HG03457 (cell line): ENCODE results near the gene LRRTM3.

ENCODE experiments used
- ATAC-seq: cut with Tn5 transposase; IDR thresholded peaks from one replicate; pipeline ENCODE4 v1.9.1; 2021; ENCODE audit warnings: moderate number of reproducible peaks; ENCODE audit not compliant: unreplicated experiment

The LRRTM3 gene

DNA sequence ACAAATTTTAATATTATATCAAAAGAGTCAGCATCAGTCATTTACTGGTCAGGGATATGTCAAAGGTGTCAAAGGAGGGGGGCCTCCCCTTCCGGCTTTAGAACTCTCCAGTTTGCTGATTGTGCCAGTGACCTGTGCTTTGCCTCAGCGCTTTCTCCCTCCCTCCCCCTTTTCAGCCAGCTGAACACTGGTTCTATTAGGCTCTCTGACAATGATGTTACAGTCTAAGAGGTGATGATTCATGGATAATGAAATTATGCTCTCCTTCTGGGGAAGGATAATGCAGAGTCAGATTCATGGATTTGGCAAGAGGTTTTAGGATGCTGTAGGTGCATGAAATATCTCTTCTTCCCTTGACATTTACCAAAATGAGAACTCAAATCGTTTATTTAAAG lies 6.1 kb downstream of the LRRTM3 start:
- ATAC-seq = no peak

DNA sequence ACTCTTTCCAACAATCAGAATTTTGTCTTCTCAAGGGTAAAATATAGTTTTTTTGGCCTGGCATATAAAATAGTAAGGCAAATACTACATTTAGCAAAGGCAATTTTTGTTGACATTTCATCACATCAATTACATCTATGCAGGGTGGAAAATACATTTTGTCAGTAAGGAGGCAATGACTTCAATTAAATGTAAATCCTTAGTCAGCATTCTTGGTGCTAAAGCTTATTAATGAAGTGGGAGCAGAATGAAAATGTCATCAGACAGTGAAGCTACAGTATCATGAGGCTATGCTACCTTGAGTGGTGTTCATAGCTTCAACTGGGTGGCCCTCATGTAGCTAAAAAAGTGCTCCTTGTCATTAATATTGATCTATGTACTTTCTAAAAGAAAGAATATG lies 8.9 kb downstream of the LRRTM3 start:
- ATAC-seq = no peak

DNA sequence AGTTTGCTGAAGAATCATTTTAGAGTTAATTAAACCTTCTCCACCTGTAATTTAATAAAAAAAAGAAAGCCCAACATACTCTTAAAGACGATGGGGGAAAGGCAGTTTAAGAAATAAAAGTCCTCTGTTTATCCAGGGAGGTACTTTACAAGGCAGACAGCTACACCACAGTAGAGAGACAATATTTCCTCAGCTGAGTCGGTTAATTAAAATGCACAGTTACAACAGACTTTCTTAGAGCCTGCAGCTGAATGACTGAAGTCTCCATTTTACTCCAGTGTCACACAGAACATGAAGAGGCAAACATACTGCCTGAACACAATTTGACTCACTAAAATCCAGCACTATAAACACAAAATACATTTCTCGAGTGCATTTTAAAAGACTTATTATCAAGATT lies 15.1 kb downstream of the LRRTM3 start:
- no peak for ATAC-seq

DNA sequence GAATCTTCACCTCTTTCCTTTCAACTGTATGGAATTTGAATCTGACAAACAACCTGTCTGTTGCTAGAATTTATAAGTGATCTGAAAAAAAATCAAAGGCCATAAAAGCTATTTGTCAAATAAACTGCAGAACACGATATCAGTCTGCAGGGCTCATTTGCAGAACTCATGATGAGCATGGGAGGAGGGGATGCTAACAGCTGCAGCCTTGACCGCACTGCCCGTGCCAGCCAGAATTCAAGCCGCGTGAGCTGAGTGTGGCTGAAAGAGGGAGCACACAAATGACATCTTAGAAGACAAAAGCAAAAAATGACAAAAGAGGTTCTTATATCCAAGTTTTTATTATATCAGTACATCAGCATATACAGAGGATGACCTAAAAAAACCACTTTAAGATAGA lies 15.7 kb downstream of the LRRTM3 start:
- no peak for ATAC-seq

DNA sequence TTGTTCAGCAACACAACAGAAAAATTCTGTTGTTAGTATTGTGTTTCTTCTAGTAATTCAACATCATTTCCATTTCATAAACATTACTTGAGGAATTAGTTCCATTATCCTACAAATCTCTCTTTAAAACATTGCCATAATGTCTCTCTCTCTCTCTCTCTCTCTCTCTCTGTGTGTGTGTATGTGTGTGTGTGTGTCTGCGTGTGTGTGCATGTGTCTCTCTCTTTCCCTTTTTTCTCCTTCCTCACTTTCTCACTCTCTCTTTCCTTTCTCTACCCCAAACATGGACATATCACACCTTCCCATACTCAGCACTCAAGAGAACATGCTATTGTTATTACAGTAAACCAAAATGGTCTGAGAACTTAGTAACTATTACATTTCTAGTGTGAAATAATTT lies 16.6 kb downstream of the LRRTM3 start:
- no peak for ATAC-seq

DNA sequence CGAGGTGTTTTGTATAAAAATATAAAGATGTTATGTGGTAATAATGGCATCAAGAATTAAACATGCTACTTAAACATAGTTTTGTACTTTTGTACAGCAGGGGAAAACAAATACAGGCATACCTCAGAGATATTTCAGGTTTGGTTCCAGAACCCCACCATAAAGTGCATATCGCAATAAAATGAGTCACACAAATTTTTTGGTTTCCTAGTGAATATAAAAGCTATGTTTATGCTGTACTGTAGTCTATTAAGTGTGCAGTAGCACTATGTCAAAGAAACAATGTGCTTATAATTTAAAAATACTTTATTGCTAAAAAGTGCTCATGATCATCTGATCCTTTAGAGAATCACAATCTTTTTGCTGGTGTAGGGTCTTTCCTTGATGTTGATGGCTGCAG lies 17.8 kb downstream of the LRRTM3 start:
- no peak for ATAC-seq

DNA sequence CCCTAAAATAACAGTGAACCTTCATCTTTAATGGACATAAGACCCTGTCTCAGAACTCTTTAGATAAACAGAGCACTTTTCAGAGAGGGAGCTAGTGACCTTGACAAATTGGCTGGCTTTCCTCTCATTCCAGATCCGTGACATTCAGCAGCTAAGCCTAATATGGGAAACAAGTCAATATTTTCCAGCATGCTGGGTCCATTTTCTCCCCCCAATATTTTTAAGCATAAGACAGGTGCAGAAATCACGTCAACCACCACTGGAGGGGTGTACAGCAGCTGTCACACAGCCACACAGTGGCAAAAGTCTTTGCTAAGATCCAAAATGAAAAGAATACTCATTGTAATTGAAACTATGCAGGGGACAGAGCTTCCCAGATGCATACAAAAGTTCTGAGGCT lies 26.1 kb downstream of the LRRTM3 start:
- no peak for ATAC-seq

DNA sequence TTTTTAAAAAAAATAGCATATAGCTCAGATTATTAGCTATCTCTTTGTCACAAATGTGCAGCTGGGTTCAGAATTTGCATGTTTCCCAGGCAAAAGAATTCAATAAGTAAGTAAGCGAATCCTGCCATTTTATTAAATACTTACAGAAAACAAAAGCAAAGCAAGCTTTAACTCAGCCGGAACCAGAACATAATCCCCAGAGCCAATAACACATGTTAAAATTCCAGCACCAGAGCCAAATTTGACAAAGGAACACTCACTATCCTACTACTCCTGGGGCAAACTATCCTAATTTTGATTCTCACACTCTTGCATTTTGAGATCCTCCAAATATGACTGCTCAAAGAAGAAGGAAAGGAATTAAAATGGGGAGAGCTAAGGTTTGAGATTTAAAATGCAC lies 32.6 kb downstream of the LRRTM3 start:
- no peak for ATAC-seq

DNA sequence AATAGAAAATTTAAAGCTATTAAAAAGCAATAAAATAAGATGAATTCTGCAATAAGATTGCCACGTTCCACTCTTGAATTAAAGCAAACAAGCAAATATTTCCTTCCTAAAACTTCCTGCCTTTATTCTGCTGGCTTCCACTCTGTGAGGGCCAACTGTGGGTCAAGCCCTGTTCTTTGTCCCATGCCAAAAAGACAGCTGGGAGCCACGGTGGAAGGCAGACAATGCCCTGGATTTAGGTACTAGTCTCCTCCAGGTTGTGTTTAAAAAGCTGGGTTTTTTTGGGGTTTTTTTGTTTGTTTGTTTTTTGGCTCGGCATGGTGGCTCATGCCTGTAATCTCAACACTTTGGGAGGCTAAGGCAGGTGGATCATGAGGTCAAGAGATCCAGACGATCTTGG lies 39.1 kb downstream of the LRRTM3 start:
- ATAC-seq = no peak

DNA sequence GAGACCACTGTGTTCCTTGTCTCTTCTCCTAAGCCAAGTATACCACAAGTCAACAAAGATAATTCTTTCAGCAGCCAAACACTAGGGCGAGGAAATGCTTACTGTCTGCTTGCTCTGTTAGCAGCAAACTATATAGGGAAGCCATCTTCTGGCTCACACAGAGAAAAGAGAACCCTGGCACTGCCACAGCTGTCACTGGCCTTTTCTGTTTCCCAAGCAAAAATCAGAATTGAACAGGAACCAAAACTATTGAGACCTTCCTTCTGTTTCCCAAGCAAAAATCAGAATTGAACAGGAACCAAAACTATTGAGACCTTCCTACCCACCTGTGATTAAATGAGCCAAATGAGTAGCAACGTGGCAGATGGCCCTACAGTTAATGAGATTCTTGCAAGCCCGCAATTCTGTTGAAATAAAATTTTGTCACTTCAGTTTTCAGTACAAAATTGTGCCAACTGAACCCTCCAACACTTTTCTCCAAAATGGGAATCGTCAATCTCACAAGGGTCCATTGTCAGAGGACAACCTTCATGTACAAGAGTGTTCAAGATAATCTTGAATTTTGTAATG lies 54.5 kb downstream of the LRRTM3 start:
- no peak for ATAC-seq

DNA sequence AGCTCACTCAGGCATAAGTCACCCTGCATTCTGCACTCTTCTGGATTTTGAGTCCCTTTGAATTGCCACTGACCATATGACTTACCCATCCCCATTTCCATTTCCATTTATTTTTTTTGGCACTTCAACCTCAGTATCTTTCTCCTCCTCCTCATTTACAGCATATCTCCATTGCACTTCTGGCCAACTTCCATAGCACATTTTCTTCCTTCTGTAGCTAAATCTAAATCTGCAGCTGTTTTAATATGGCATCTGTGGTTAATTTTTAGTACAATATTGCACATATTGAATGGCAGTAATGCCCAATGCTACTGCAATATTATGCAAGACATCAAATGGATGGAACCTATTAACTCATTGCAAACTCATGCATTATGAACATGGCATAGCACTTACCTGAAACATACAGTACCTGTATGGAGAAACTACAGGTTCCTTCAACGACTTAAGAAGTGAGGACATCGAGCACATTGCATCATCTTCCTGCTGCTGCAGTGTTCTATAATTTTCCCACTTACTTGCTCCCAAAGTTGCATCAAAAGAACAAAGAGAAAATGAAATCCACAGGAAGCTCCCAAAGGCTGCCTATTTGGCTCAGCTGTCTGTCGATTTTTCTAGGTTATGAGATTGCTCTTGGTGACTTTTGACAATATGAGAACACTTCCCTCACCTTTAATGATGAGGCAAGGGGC lies 55.7 kb downstream of the LRRTM3 start:
- no peak for ATAC-seq

DNA sequence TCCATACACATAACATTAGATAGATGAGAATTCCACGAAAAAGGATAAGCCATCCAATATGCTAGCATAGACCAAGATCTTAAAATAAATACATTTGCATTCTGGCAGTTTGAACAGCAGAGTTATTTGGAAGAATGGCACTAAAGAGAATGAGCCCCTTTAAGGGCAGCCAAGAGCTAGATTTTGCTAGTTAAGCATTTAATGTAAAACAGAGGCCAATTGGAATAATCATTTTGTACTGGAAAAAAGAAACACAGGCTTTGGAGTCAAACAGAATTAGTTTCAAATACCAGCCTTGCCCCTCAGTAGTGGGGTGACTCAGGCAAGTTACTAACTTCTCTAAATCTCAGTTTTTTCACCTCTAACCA lies 56.2 kb downstream of the LRRTM3 start:
- no peak for ATAC-seq

DNA sequence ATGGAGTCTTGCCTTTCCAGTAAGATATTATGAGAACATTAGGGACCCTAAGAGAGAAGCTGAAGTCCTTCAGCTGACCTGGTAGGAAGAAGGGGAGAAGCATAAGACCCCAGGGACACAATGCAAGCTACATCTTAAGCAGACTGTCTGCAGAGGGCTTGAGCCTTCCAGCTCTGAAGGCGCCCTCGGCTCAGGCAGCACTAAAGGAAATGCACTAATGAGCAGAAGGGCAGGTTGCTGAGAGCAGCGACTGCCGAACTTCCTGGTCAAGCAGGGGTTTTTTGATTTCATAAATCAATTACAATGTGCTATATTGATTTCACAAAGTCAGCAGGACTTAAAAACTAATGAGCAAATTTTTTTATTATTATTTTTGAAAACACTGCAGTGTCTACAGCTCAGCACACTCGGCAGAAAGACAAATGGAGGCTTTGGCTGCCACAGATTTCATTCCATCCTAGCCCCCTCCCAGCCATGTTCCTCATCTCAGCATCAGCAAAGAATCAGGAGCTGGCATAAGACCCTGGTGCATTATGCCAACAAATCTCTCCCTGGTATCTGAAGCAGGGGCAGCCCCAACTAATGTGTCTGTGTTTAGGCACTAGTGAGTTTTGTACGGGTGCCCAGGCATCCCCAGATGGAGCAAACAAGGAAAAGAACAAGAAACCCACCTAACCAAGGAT lies 57.1 kb downstream of the LRRTM3 start:
- ATAC-seq = no peak

DNA sequence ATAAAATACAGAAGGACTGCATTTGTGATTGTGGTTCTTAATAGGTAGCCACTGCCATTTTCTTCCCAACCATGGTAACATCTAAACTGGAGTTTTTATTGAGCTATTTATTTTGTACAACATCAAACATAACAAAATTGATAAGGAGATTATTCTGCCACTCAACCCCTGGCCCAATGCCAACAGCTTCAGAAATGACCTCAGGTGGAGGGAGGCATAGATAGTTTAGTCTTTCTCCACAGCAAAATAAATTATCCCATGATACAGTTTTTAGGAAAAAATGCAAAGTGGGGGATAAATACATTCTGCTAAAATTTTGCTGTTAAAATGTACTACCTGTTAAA lies 57.6 kb downstream of the LRRTM3 start:
- no peak for ATAC-seq

DNA sequence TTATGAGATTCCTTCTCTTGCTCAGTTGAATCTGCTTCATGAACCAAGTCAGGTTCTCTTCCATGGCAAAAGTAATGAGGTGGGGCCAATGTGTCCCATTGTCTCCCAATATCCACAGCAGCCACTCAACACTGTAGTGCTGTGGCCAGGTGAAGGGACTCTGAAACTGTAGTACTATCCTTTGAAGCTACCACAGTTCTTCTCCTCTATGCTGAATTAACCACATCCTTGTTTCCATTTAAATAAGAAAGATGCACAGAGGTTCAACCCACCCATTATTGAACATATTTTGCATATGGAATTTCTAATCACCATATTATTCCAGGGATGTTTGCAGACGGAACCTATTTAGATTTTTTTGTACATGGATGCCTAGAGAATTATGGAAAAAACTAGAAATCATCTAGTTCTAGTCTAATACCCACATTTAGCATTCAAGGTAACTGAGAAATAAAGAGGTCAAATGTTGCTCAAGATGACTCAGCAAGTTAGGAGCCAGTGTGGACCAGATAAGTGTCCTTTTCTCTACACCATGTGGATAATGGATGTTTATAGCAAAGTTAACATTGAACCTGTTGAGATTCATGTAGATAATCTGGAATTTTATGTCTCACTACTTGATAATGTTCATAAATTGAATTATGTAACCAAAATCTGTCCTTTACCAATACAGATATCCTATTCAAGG lies 64.5 kb downstream of the LRRTM3 start:
- no peak for ATAC-seq

DNA sequence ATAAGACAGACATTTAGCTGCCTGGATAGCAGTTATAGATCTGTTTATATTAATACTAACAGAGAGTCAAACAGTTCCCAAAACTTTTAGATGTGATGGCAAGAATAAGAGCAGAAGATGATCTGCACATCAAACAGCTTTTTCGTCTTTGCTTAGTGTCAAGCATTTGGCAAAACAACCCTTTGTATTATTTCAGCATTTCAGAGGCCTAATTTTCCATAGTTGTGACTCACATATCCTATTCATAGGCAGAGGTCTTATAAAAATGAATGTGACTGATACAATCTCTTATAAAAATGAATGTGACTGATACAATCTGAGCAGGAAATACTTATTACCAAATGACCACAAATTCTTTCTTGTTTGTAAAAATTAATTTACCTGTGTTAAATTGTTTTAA lies 71.2 kb downstream of the LRRTM3 start:
- ATAC-seq = no peak

DNA sequence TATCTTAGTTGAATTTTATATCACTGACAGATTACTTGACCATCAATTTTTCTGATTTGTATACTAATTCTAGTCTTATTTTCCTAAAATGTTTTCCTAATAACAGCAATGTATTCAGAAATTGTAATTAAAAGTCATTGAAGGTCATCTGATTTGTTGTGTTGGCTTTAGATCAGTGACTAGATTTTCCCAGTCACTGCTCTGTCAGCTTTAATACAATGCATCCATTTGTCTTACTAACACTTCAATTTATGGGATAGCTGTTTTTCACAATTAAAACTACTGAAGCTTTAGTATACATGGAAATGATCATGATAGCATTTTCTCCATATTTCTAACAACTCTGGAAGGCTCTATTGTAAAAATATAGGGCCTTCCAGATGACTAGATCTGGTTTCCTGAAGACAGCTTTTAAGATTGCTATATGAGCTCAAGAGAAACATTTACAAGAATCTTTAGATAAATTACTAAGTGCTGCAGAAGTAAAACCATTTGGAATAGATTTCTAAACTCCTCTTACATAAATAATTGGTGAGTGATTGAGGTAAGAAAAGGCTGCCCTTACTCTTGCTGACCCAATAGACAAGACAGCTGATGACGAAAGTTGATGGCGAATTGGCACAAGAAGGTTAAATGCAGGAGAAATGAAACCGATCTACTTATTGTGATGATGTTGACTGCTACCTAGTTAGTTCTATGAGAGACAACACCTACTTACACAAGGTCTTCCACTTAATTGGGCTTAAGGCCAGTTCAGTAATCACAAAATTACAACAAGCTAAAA lies 74.1 kb downstream of the LRRTM3 start:
- no peak for ATAC-seq

DNA sequence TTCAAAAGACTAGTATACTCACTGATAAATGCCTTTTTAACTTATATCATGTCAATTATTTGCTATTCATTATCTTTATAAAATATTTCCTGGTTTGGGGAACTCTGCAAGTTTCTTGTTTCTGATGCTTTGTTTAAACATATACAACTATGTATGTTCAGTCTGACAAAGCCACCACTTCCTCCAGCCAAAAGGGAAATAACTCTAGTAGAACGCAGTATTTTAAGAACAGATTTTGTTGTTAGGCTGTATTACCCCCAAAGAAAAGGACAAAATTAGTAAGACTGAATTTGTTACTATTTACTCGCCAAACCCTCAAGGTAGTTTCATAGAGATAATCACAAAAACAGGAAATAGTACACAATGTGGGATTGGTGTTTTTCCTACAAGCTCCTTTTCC lies 78.9 kb downstream of the LRRTM3 start:
- no peak for ATAC-seq

DNA sequence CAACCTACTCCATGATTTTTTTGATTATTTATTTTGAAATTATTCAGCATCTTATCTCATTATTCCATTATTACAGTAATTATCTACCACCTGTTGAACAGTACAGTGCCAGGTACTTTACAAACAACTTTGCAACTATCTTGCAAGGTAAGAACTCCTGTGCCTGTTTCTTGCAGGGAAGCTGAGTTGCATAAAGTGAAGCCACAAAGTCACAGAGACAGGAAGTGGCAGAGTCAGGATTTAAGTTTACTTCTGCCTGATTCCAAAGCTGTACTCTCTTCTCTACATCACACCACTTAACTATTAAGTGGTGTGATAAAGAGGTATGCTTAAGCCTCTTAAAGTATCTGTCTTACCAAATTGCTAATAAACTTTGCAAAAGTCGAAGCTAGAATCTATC lies 80.1 kb downstream of the LRRTM3 start:
- no peak for ATAC-seq

DNA sequence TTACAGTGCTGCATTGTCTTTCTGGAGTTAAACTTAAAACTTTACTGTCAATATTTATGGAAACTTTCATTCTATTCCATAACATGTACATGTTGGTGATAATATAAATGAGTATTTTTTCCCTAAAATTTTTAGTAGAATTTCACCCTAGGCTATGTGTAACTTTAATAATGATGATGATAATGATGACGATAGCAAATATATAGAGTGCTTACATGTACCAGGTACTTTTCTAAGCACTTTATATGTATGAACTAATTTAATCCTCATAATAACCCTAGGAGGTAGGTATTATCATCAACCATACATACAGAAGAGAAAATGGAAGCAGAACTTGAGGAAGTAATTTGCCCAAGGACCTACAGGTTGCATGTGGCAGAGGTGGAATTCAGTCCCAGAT lies 85.6 kb downstream of the LRRTM3 start:
- no peak for ATAC-seq

DNA sequence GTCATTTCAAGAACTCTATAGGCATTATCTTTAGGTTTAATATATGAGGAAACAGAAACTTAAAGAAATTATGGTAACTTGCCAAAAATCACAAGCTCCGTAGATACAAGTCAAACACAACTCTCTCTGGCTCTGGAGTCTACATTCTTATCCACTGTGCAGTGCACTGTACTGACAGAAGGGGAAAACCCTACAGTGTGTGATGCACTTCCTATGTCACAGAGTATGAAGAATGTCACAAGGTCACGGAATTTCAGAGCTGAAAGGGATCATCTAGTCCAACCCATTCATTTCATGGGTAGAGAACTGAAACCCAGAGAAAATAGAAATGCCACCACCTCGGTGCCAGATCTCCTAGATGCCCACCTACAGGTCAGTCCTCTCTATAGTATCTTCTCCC lies 86.1 kb downstream of the LRRTM3 start:
- ATAC-seq = no peak
